22Rv1 (cell line): Measurements from ENCODE around the gene EMX2.
A peak's percentile ranks its signal among the peaks of the same experiment; 100 is the strongest.

Source experiments
- CTCF ChIP-seq: fragments of 450-650 bp; IDR thresholded peaks from 2 replicates; pipeline ENCODE4 v1.5.1; 2017; ENCODE audit warnings: mild to moderate bottlenecking
- ZFX ChIP-seq: fragments of 450-650 bp; IDR thresholded peaks from 2 replicates; pipeline ENCODE4 v1.6.1; 2017; ENCODE audit warnings: antibody characterized with exemption, borderline replicate concordance

- peak; percentile 94 for TF ChIP-seq CTCF
- TF ChIP-seq ZFX: no peak
These were observed 45.9 kb upstream of the EMX2 start for GRCh38 chr10:117496616-117497028.
